Astrocyte of the cerebellum (primary cell): Measurements from ENCODE around the gene HORMAD2.

Experiments
- DNase-seq: peaks from one replicate; pipeline ENCODE4 v3.0.0-alpha.2; 2011; ENCODE audit warnings: low read depth
- H3K4me3 ChIP-seq: 2 replicates; pipeline ENCODE4 v1.5.1; 2011; ENCODE audit warnings: mild to moderate bottlenecking, low read depth, low read length, moderate library complexity
- in situ Hi-C: cut with HindIII; loops from 2 replicates; pipeline ENCODE4 v1.10.0; 2017; ENCODE audit warnings: low sequenced_read_pairs
- TF ChIP-seq, protein P1 (sequence below): IDR thresholded peaks from 2 replicates; pipeline ENCODE4 v1.5.1; 2012; ENCODE audit warnings: low read length, low read depth, moderate library complexity, mild to moderate bottlenecking; ENCODE audit errors: missing control alignments

The HORMAD2 gene, protein sequence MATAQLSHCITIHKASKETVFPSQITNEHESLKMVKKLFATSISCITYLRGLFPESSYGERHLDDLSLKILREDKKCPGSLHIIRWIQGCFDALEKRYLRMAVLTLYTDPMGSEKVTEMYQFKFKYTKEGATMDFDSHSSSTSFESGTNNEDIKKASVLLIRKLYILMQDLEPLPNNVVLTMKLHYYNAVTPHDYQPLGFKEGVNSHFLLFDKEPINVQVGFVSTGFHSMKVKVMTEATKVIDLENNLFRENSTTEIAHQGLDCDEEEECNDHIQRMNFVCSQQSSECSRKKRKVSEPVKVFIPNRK

DNA sequence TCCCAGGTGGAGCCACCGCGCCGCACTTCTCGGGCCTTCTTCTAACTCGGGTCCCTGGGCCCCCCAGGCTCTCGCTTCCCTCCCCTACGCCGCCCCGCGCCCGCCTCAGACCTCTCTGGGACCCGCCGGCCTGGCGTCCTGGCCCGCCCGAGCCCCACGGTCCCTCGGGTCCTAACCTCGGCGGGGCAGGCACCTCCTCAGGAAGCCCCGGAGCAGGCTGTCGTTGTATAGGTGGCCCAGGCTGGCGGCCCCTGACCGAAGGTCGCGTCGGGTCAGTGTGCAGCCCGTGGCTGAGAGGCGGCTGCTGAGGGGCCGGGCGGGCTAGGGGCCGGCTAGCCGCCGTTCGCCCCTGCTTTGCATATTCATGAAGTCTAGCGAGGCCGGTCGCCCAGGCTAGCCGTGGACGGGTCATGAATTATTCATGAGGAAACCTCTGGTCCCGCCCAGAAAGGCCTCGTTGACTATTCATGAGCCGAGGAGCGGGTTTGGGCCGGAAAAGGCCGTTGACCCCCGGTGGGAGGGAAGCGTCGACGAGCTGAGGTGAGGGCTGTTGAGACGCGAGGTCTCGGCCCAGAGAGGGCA lies at the start of gene HORMAD2:
HORMAD2 (plus strand) TSS at position 513 of the 582 bp plus-strand sequence. CDS start 13,489 bp downstream, outside the sequence.
- DNase-seq = peak; percentile 35
- TF ChIP-seq, protein P1, sequence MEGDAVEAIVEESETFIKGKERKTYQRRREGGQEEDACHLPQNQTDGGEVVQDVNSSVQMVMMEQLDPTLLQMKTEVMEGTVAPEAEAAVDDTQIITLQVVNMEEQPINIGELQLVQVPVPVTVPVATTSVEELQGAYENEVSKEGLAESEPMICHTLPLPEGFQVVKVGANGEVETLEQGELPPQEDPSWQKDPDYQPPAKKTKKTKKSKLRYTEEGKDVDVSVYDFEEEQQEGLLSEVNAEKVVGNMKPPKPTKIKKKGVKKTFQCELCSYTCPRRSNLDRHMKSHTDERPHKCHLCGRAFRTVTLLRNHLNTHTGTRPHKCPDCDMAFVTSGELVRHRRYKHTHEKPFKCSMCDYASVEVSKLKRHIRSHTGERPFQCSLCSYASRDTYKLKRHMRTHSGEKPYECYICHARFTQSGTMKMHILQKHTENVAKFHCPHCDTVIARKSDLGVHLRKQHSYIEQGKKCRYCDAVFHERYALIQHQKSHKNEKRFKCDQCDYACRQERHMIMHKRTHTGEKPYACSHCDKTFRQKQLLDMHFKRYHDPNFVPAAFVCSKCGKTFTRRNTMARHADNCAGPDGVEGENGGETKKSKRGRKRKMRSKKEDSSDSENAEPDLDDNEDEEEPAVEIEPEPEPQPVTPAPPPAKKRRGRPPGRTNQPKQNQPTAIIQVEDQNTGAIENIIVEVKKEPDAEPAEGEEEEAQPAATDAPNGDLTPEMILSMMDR = no peak
- peak within 1 kb of the TSS; percentile 39 for H3K4me3 ChIP-seq
- in situ Hi-C loops = no loop called here

DNA sequence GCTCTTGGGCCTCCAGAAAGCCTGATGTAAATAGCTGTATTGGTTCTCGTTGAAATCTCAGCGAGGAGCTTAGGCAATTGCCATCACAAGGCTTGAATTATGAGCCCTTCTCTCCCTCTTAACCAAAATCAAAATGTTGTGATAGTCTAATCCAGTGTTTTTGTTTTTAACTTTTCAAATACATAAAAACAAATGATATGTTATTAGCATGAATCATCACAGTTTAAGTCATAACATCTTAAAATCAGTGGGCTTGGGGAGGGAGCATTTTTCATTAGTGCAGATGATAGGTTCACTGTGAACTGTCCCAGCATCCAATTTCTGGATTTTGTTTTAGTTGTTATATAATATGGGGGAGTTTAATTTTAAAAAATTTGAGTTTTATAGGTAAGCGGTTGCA lies 48.9 kb upstream of the HORMAD2 start:
- TF ChIP-seq, protein P1 = no peak
- in situ Hi-C loops = no loop called here
- no peak for DNase-seq
- no peak overlapping the region for H3K4me3 ChIP-seq

DNA sequence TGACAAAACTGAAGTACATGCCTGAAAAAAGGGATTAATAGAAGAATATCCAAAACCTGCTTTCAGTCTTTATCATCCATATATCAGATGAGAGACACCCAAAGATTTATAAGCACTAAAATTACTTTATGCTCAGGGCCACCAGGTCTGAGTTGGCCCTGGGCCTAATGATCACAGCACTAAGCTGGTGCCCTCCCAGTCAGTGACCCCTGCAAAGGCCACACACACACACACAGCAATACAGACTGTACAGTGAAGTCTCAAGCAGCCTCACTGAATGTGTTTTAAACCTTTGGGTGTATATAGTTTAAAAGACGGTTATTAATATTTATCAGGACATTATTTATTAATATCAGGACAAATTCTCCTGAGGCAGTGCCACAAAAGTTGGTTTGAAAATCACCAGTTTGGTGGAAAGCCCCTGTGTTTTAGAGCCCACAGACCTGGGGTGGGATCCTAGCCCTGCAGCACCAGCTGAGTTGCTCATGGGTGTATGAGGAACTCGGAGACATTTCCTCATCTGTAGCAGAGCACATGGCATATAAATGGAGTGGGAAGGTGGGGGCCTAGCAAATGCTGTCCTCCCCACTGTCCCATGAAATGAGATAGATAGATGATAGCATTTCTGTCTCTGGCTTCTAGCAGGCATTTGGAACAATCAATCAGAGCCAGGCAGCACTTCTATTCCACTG lies 48.4 kb upstream of the HORMAD2 start:
- no peak overlapping the region for H3K4me3 ChIP-seq
- no peak for DNase-seq
- TF ChIP-seq, protein P1 = no peak
- in situ Hi-C loops = no loop called here

DNA sequence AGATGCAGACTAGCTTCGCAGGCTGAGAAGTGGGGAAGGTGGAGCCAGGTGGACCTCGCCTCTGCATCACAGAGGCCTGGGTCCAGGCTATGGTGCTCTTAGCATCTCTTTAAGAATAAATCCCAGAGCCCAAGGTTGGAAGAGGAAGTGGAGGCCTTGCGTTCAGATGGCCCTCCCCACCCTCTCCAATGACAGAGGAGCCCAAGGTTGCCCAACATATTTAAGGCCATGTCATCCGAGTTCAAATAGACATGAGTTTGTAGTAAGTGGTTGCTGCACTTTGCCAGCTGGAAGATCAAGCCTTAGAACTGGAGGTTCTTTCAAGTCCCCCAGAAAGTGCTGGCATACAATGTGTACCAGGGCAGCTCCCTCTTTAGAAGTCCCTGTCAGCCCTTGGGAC lies 47.1 kb upstream of the HORMAD2 start:
- in situ Hi-C loops = no loop called here
- TF ChIP-seq, protein P1 = no peak
- no peak overlapping the region for H3K4me3 ChIP-seq
- DNase-seq = no peak

DNA sequence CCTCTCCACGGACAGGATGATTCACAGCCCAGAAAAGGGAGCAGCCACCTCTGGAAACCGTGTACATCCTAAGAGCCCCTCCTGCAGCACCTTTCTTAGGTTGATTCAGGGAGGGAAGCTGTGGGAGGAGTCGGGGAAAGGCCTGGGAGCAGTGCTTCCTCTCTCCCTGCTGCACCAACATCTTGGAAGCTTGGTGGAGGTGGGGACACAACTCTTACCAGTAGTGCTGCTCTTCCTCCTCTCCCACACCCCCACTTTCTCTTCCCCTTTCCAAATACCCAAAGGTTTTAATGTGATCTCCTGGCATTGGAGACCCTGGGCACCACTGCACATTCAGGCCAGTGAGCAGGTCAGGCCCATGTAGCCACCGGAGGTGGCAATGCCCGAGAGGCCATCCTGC lies 46.4 kb upstream of the HORMAD2 start:
- TF ChIP-seq, protein P1 = no peak
- no peak for DNase-seq
- no peak overlapping the region for H3K4me3 ChIP-seq
- in situ Hi-C loops = no loop called here

DNA sequence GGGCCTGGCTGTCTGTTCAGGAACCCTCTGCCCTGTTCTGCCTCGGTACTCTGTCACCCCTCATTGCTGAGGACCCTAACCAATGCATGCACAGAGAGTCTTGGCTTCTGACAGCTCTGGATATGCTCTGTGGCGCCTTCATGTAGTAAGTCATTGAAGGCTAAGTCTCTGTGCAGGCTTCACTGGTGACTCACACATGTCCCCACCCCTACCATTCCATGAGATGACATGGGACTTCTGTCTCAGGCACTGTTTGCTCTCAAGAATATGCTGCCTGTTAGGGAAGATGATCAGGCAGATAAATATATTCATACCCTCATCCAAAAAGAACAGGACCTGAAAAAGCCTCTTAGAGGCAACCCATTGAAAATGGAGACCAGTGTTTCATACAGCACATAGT lies 43.6 kb upstream of the HORMAD2 start:
- H3K4me3 ChIP-seq = no peak overlapping the region
- TF ChIP-seq, protein P1 = no peak
- no peak for DNase-seq
- in situ Hi-C loops = no loop called here
